Karpas-422 (cell line): ENCODE results near the gene AMZ1. TPM values are rescaled to one million over a fixed set of nuclear protein-coding genes. Genes with fewer than 3 reads are reported as not detected.

Experiments used
- DNase-seq: peaks from one replicate; pipeline ENCODE4 v3.0.0-alpha.2; 2015
- H2AFZ ChIP-seq: fragments of 200-600 bp; sonication (generic); 2 replicates; pipeline ENCODE4 v1.6.1; 2014; ENCODE audit warnings: antibody characterized with exemption, low read length, mixed read lengths
- H3K27ac ChIP-seq: fragments of 200-600 bp; sonication (generic); 2 replicates; pipeline ENCODE4 v1.5.1; 2014; ENCODE audit warnings: mild to moderate bottlenecking, low read length, moderate library complexity
- H3K27me3 ChIP-seq: fragments of 200-600 bp; sonication (generic); 2 replicates; pipeline ENCODE4 v1.6.1; 2014; ENCODE audit warnings: low read length, mixed read lengths
- H3K36me3 ChIP-seq: fragments of 200-600 bp; sonication (generic); 2 replicates; pipeline ENCODE4 v1.6.1; 2014; ENCODE audit warnings: low read length, mixed read lengths; ENCODE audit not compliant: insufficient read depth
- H3K4me1 ChIP-seq: fragments of 200-600 bp; sonication (generic); 2 replicates; pipeline ENCODE4 v1.6.1; 2014; ENCODE audit warnings: mild to moderate bottlenecking, low read length, mixed read lengths
- H3K4me2 ChIP-seq: fragments of 200-600 bp; sonication (generic); 2 replicates; pipeline ENCODE4 v1.6.1; 2014; ENCODE audit warnings: low read length, low read depth, mild to moderate bottlenecking; ENCODE audit not compliant: poor library complexity, severe bottlenecking
- H3K4me3 ChIP-seq: fragments of 200-600 bp; sonication (generic); 2 replicates; pipeline ENCODE4 v1.5.1; 2014; ENCODE audit warnings: mild to moderate bottlenecking, antibody characterized with exemption, low read length, mixed read lengths
- H3K79me2 ChIP-seq: fragments of 200-600 bp; sonication (generic); 2 replicates; pipeline ENCODE4 v1.6.1; 2014; ENCODE audit warnings: mild to moderate bottlenecking, low read length, mixed read lengths
- H3K9ac ChIP-seq: fragments of 200-600 bp; sonication (generic); 2 replicates; pipeline ENCODE4 v1.6.0; 2014; ENCODE audit warnings: low read length
- H3K9me2 ChIP-seq: fragments of 200-600 bp; sonication (generic), shearing (Covaris generic); replicated peaks from 2 replicates; pipeline ENCODE4 v1.6.0; 2014; ENCODE audit warnings: mild to moderate bottlenecking, low read length, moderate library complexity; ENCODE audit not compliant: insufficient read depth
- H3K9me3 ChIP-seq: fragments of 300-700, 200-600 bp; sonication (generic); 2 replicates; pipeline ENCODE4 v1.6.1; 2014; ENCODE audit warnings: low read length, mixed read lengths
- H4K20me1 ChIP-seq: fragments of 200-600 bp; sonication (generic); 2 replicates; pipeline ENCODE4 v1.6.1; 2014; ENCODE audit warnings: mild to moderate bottlenecking, antibody characterized with exemption, low read length, low read depth; ENCODE audit not compliant: insufficient read depth
- total RNA-seq: library from RNA; depleted of rRNA; stranded (reverse); fragments of >200 nt; shearing (Covaris generic); gene quantifications from 2 replicates; pipeline ENCODE4 v1.2.3, GENCODE V29; 2014; ENCODE audit warnings: low replicate concordance

Gene AMZ1
- total RNA-seq, 1 experiment from 2014 or later: not detected

GRCh38 chr7:2713978-2714377, 26.0 kb downstream of the AMZ1 start:
- no peak for DNase-seq
- Histone ChIP-seq H3K9me3 (no peaks in the 10 kb centered on the region), H3K9ac (no peak overlapping the region), H3K36me3 (no peaks in the 10 kb centered on the region), H3K4me2 (no peak overlapping the region), H3K27ac (no peak overlapping the region), H3K27me3 (no peaks in the 10 kb centered on the region), H2AFZ (no peak overlapping the region), H3K9me2 (no peaks in the 10 kb centered on the region), H4K20me1 (no peaks in the 10 kb centered on the region; the same call in 1 of the 2 replicates), H3K4me1 (peaks cover 6% of the 10 kb centered on the region), H3K79me2 (no peaks in the 10 kb centered on the region), H3K4me3 (no peak overlapping the region)

GRCh38 chr7:2714636-2715035, 26.6 kb downstream of the AMZ1 start:
- Histone ChIP-seq H3K36me3 (no peaks in the 10 kb centered on the region), H3K27me3 (no peaks in the 10 kb centered on the region), H3K9me3 (no peaks in the 10 kb centered on the region), H3K4me1 (peaks cover 6% of the 10 kb centered on the region), H3K79me2 (no peaks in the 10 kb centered on the region), H3K4me2 (no peak overlapping the region), H3K9me2 (no peaks in the 10 kb centered on the region), H3K27ac (no peak overlapping the region), H3K9ac (no peak overlapping the region), H2AFZ (no peak overlapping the region), H4K20me1 (no peaks in the 10 kb centered on the region; the same call in 1 of the 2 replicates), H3K4me3 (no peak overlapping the region)
- DNase-seq: peak; percentile 1

- H3K4me3 ChIP-seq: no peak overlapping the region
- H3K9me2 ChIP-seq: no peaks in the 10 kb centered on the region
- no peaks in the 10 kb centered on the region for H3K36me3 ChIP-seq
- no peaks in the 10 kb centered on the region for H3K9me3 ChIP-seq
- H3K27me3 ChIP-seq: no peaks in the 10 kb centered on the region
- H3K9ac ChIP-seq: no peak overlapping the region
- H3K27ac ChIP-seq: no peak overlapping the region
- no peak overlapping the region for H3K4me2 ChIP-seq
- H4K20me1 ChIP-seq: no peaks in the 10 kb centered on the region
- peak; percentile 38 for DNase-seq
- no peaks in the 10 kb centered on the region for H3K4me1 ChIP-seq
- H3K79me2 ChIP-seq: no peaks in the 10 kb centered on the region
- H2AFZ ChIP-seq: no peak overlapping the region
Measured at GRCh38 chr7:2715341-2716231, 27.6 kb downstream of the AMZ1 start.

GRCh38 chr7:2716488-2716887, 28.5 kb downstream of the AMZ1 start:
- H3K4me2 ChIP-seq: no peak overlapping the region
- H3K9ac ChIP-seq: no peak overlapping the region
- H3K27me3 ChIP-seq: no peaks in the 10 kb centered on the region
- no peaks in the 10 kb centered on the region for H4K20me1 ChIP-seq
- H3K79me2 ChIP-seq: no peaks in the 10 kb centered on the region
- no peaks in the 10 kb centered on the region for H3K9me2 ChIP-seq
- no peak overlapping the region for H3K4me3 ChIP-seq
- H2AFZ ChIP-seq: no peak overlapping the region
- no peaks in the 10 kb centered on the region for H3K9me3 ChIP-seq
- H3K36me3 ChIP-seq: no peaks in the 10 kb centered on the region
- DNase-seq: peak; percentile 23
- no peaks in the 10 kb centered on the region for H3K4me1 ChIP-seq
- no peak overlapping the region for H3K27ac ChIP-seq

- H3K36me3 ChIP-seq: no peaks in the 10 kb centered on the region
- H3K27me3 ChIP-seq: no peaks in the 10 kb centered on the region
- H2AFZ ChIP-seq: no peak overlapping the region
- no peaks in the 10 kb centered on the region for H3K9me3 ChIP-seq
- H4K20me1 ChIP-seq: no peaks in the 10 kb centered on the region
- no peak for DNase-seq
- H3K9me2 ChIP-seq: no peaks in the 10 kb centered on the region
- no peaks in the 10 kb centered on the region for H3K79me2 ChIP-seq
- no peak overlapping the region for H3K4me2 ChIP-seq
- H3K9ac ChIP-seq: no peak overlapping the region
- H3K27ac ChIP-seq: no peak overlapping the region
- H3K4me1 ChIP-seq: no peaks in the 10 kb centered on the region
- H3K4me3 ChIP-seq: no peak overlapping the region
Measured at GRCh38 chr7:2716906-2717292, 28.9 kb downstream of the AMZ1 start.

GRCh38 chr7:2717293-2718261, 29.6 kb downstream of the AMZ1 start:
- Histone ChIP-seq H3K4me2 (no peak overlapping the region), H3K4me3 (no peak overlapping the region), H3K9me3 (no peaks in the 10 kb centered on the region)

GRCh38 chr7:2718296-2718965, 30.4 kb downstream of the AMZ1 start:
- Histone ChIP-seq H3K9me2 (no peaks in the 10 kb centered on the region), H3K4me1 (no peaks in the 10 kb centered on the region), H3K27me3 (no peaks in the 10 kb centered on the region), H3K27ac (no peak overlapping the region), H3K4me3 (no peak overlapping the region), H3K9me3 (no peaks in the 10 kb centered on the region), H2AFZ (no peak overlapping the region), H3K9ac (no peak overlapping the region), H3K36me3 (no peaks in the 10 kb centered on the region), H4K20me1 (no peaks in the 10 kb centered on the region), H3K4me2 (no peak overlapping the region), H3K79me2 (no peaks in the 10 kb centered on the region)
- no peak for DNase-seq

More at GRCh38 chr7:2717293-2718261, 29.6 kb downstream of the AMZ1 start:
- Histone ChIP-seq H2AFZ (no peak overlapping the region), H3K79me2 (no peaks in the 10 kb centered on the region), H3K4me1 (no peaks in the 10 kb centered on the region), H3K27ac (no peak overlapping the region), H3K27me3 (no peaks in the 10 kb centered on the region), H3K9ac (no peak overlapping the region), H3K9me2 (no peaks in the 10 kb centered on the region), H3K36me3 (no peaks in the 10 kb centered on the region), H4K20me1 (no peaks in the 10 kb centered on the region)
- DNase-seq: peak; percentile 32
